Measurements from ENCODE around the gene TNFRSF12A. TPM values are rescaled to one million over a fixed set of nuclear protein-coding genes. Genes with fewer than 3 reads are reported as not detected.
A peak's percentile ranks its signal among the peaks of the same experiment; 100 is the strongest.

TNFRSF12A gene
- total and polyA plus RNA-seq, 8 donors: 1.8 to 134 (median 51.6) TPM

DNA sequence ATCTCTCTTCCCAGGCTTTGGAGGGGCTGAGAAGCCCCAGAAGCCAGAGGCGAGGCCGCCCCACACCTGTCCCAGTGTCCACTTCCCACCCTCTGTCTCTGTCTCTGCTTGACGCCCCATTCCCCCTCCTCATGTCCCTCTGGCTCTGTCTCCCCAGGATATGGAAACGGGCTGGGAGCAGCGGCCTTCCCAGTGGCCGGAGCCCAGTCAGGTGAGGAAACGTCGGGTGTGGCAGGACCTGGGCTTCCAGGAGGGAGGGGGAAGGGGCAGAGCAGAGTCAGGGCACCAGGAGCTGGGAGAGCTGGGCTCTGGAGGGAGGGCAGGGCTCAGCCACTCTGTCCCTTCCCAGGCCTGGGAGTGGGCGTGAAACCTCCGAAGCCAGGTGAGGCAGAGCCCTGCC, 29.3 kb upstream of the TNFRSF12A start:
- TF ChIP-seq POLR2A (IDR thresholded peaks at IDR 0.05) (no peak), POLR2AphosphoS5 (IDR thresholded peaks at IDR 0.05) (no peak), EP300 (IDR thresholded peaks at IDR 0.05) (no peak)
- TF ChIP-seq, protein P1, sequence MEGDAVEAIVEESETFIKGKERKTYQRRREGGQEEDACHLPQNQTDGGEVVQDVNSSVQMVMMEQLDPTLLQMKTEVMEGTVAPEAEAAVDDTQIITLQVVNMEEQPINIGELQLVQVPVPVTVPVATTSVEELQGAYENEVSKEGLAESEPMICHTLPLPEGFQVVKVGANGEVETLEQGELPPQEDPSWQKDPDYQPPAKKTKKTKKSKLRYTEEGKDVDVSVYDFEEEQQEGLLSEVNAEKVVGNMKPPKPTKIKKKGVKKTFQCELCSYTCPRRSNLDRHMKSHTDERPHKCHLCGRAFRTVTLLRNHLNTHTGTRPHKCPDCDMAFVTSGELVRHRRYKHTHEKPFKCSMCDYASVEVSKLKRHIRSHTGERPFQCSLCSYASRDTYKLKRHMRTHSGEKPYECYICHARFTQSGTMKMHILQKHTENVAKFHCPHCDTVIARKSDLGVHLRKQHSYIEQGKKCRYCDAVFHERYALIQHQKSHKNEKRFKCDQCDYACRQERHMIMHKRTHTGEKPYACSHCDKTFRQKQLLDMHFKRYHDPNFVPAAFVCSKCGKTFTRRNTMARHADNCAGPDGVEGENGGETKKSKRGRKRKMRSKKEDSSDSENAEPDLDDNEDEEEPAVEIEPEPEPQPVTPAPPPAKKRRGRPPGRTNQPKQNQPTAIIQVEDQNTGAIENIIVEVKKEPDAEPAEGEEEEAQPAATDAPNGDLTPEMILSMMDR (IDR thresholded peaks at IDR 0.05): no peak
- H3K36me3 ChIP-seq: no peaks in the 10 kb centered on the region
- intact Hi-C loops (cut with DNase I; ENCODE audit: low total_unique reads): no loop called here
- H3K27me3 ChIP-seq: peaks cover 0 to 53% (median 8%) of the 10 kb centered on the region in 3 donors
- no peak overlapping the region for H3K27ac ChIP-seq
- no peaks in the 10 kb centered on the region for H3K9me3 ChIP-seq
- 29 to 62% (median 52%) methylated on average over 7 to 10 of the region's 10 CpGs for WGBS, 5 donors
- DNase-seq: peak; percentile 42 to 73
- H3K4me1 ChIP-seq: peaks cover 0 to 7% (median 1%) of the 10 kb centered on the region in 4 donors
- no peak overlapping the region for H3K4me3 ChIP-seq

DNA sequence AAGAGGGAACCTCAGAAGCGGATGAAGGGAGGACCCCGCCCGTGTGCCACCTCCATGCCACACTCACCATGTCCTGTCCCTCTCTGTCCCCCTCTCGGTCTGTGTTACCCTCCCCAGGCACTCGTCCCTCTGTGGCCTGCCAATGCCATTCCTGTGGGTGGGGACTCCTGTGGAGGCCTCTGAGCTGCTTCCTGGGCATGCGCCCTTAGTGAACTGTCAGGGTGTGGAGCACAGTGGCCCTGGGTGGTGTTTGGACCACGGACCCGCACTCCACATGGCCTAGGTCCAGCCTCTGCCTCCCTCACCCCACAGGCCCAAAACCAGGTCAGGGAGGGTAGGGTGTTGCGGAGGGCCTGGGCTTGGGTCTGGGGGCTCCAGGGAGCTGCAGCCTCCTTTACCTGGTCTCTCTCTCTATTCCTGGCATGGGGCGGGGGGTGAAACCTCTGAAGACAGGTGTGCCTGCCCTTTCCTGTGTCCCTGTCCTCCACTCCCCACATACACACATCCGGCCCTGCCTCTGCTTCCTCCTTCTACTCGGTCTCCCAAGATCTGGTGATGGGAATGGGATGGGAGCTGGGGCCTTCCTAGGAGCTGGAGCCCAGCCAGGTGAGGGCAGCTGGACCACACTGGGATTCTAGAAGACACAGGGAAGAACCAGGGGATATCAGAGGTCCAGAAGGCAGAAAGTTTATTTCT, 28.5 kb upstream of the TNFRSF12A start:
- H3K27me3 ChIP-seq: peaks cover 0 to 61% (median 8%) of the 10 kb centered on the region in 3 donors
- H3K27ac ChIP-seq: no peak overlapping the region
- TF ChIP-seq, protein P1 (IDR thresholded peaks at IDR 0.05): no peak
- TF ChIP-seq POLR2AphosphoS5 (IDR thresholded peaks at IDR 0.05) (no peak), POLR2A (IDR thresholded peaks at IDR 0.05) (no peak), EP300 (IDR thresholded peaks at IDR 0.05) (no peak)
- no peak overlapping the region for H3K4me3 ChIP-seq
- WGBS, 5 donors: 76 to 84% (median 81%) methylated on average over 8 to 12 of the region's 12 CpGs
- H3K4me1 ChIP-seq: peaks cover 0 to 4% (median 0%) of the 10 kb centered on the region in 4 donors
- H3K9me3 ChIP-seq: no peaks in the 10 kb centered on the region
- intact Hi-C loops (cut with DNase I; ENCODE audit: low total_unique reads): no loop called here
- no peaks in the 10 kb centered on the region for H3K36me3 ChIP-seq
- no peak for DNase-seq

DNA sequence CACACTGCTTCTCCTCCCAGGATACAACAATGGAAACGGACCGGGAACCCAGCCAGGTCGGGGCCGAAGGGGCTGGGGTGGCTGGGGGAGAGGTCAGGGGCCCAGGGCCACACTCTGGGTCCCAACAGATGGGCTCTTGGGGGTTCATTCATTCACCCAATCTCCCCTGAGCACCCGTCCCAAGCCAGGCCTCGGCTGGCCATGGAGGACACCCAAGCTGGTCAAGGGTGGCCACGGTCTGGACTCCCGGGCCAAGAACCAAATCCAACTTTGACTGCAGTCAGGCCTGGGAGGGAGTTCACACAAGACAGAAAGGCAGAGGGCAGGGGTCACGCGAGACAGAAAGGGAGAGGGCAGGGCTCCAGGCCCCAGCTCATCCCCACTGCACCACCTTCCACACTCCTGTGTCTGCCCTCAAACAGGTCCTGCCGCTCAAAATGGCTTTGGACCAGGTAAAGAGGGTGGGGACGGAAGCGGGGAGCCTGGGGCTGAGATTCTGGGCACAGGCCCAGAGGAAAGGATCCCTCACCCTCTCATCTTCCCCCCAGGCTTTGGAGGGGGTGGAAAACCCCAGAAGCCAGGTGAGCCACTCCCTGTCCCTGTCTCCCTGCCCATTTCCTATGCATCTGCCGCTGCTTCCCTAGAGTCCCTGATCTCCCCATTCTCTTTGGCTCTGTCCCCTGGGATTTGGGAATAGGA, 27.6 kb upstream of the TNFRSF12A start:
- peaks cover 0 to 4% (median 0%) of the 10 kb centered on the region in 4 donors for H3K4me1 ChIP-seq
- WGBS, 5 donors: 71 to 84% (median 74%) methylated on average over 14 of the region's 14 CpGs
- TF ChIP-seq POLR2A (IDR thresholded peaks at IDR 0.05): no peak
- no peak for TF ChIP-seq EP300 (IDR thresholded peaks at IDR 0.05)
- no peak for TF ChIP-seq POLR2AphosphoS5 (IDR thresholded peaks at IDR 0.05)
- TF ChIP-seq, protein P1 (IDR thresholded peaks at IDR 0.05): no peak
- no peak for DNase-seq
- peaks cover 0 to 62% (median 8%) of the 10 kb centered on the region in 3 donors for H3K27me3 ChIP-seq
- H3K36me3 ChIP-seq: no peaks in the 10 kb centered on the region
- H3K9me3 ChIP-seq: no peaks in the 10 kb centered on the region
- intact Hi-C loops (cut with DNase I; ENCODE audit: low total_unique reads): no loop called here
- H3K4me3 ChIP-seq: no peak overlapping the region
- H3K27ac ChIP-seq: no peak overlapping the region

DNA sequence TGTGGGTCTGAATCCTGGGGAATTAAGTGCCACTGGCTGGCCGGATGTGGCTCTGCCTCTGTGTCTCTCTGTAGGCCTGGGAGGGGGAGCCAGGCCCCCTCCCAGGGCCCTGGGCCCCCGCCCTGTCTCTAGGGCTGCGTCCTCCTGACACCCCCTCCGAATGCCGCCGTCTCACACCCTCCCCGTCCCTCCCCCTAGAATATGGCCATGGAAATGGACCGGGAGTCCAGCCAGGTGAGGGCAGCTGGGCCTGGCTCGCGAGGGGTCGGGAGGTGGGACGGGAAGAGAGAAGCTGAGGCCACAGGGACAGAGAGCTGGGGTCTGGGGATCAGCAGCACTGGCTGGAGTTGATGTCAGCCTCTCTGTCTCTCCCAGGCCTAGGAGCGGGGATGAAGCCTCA, 23.9 kb upstream of the TNFRSF12A start:
- Histone ChIP-seq H3K9me3 (no peaks in the 10 kb centered on the region), H3K4me1 (no peaks in the 10 kb centered on the region), H3K27me3 (peaks cover 0 to 61% (median 0%) of the 10 kb centered on the region in 3 donors), H3K27ac (no peak overlapping the region), H3K36me3 (no peaks in the 10 kb centered on the region), H3K4me3 (no peak overlapping the region)
- no peak for DNase-seq
- intact Hi-C loops (cut with DNase I; ENCODE audit: low total_unique reads): no loop called here
- TF ChIP-seq EP300 (IDR thresholded peaks at IDR 0.05) (no peak), POLR2AphosphoS5 (IDR thresholded peaks at IDR 0.05) (no peak), POLR2A (IDR thresholded peaks at IDR 0.05) (no peak)
- TF ChIP-seq, protein P1 (IDR thresholded peaks at IDR 0.05): no peak
- WGBS, 5 donors: 80 to 93% (median 85%) methylated on average over 11 to 13 of the region's 13 CpGs
